Endodermal cell (in vitro differentiated cells): ENCODE results near the gene WLS. TPM values are rescaled to one million over a fixed set of nuclear protein-coding genes. Genes with fewer than 3 reads are reported as not detected.

Experiments
- DNase-seq: peaks from one replicate; pipeline ENCODE4 v3.0.0-alpha.2; 2017
- H3K27ac ChIP-seq: 2 replicates; pipeline ENCODE4 v1.5.1; 2013; ENCODE audit warnings: mild to moderate bottlenecking, low read depth, low read length, moderate library complexity
- H3K27me3 ChIP-seq: 2 replicates; pipeline ENCODE4 v1.6.1; 2013; ENCODE audit warnings: mild to moderate bottlenecking, low read length, moderate library complexity; ENCODE audit not compliant: insufficient read depth, control insufficient read depth, poor library complexity, severe bottlenecking
- H3K36me3 ChIP-seq: 2 replicates; pipeline ENCODE4 v1.7.0; 2013; ENCODE audit warnings: mild to moderate bottlenecking, low read length, moderate library complexity; ENCODE audit not compliant: control insufficient read depth, insufficient read depth
- H3K4me1 ChIP-seq: one replicate; pipeline ENCODE4 v1.7.0; 2013; ENCODE audit warnings: low read length; ENCODE audit not compliant: control insufficient read depth, insufficient read depth
- H3K4me3 ChIP-seq: 2 replicates; pipeline ENCODE4 v1.5.1; 2013; ENCODE audit warnings: mild to moderate bottlenecking, low read length, moderate library complexity
- H3K9ac ChIP-seq: 2 replicates; pipeline ENCODE4 v1.6.1; 2013; ENCODE audit warnings: mild to moderate bottlenecking, low read length, moderate library complexity; ENCODE audit not compliant: poor library complexity, severe bottlenecking; ENCODE audit errors: extremely low read depth
- H3K9me3 ChIP-seq: 2 replicates; pipeline ENCODE4 v1.6.1; 2013; ENCODE audit warnings: mild to moderate bottlenecking, low read length, moderate library complexity; ENCODE audit not compliant: control insufficient read depth
- H3K27ac Mint-ChIP-seq: 2 replicates; pipeline ENCODE4 v1.8.0; 2020; ENCODE audit warnings: mixed read lengths
- H3K27me3 Mint-ChIP-seq: 2 replicates; pipeline ENCODE4 v1.8.0; 2021; ENCODE audit warnings: mild to moderate bottlenecking, mixed read lengths; ENCODE audit not compliant: insufficient read depth
- H3K36me3 Mint-ChIP-seq: 2 replicates; pipeline ENCODE4 v1.8.0; 2020; ENCODE audit warnings: low read depth, mixed read lengths
- H3K4me1 Mint-ChIP-seq: 2 replicates; pipeline ENCODE4 v1.8.0; 2020; ENCODE audit warnings: mixed read lengths
- H3K4me3 Mint-ChIP-seq: 2 replicates; pipeline ENCODE4 v1.8.0; 2020; ENCODE audit warnings: mild to moderate bottlenecking, moderate library complexity, mixed read lengths
- H3K9me3 Mint-ChIP-seq: 2 replicates; pipeline ENCODE4 v1.8.0; 2020; ENCODE audit warnings: mild to moderate bottlenecking, mixed read lengths
- CTCF ChIP-seq: fragments of 200-600 bp; sonication (generic); conservative IDR thresholded peaks from 2 replicates; pipeline ENCODE4 v1.5.0; 2021; ENCODE audit warnings: antibody characterized with exemption, mild to moderate bottlenecking
- WGBS, 2 experiments: methylation state at CpG; one replicate each; pipeline versions ENCODE4 v1.1.5 to v1.1.7; 2013; ENCODE audit warnings: missing lambda C conversion rate in 2 of 2, mixed read lengths in 1 of 2; ENCODE audit not compliant: insufficient coverage in 1 of 2, insufficient read length in 1 of 2; 5-methylcytosine and 5-hydroxymethylcytosine counted together
- total RNA-seq, 2 donors: library from RNA; stranded (reverse); fragmentation: NEBNext Ultra II Directional in 1 of 2; extraction: Animal tissue kit (Norgen Biotek cat#: 25700) in 1 of 2; gene quantifications; 2 replicates in 1 of 2; 3 replicates in 1 of 2; pipeline ENCODE4 v1.2.1, GENCODE V29; 2021

Gene WLS
- total RNA-seq, 2 donors from 2014 or later: 90.8 to 115 TPM

DNA sequence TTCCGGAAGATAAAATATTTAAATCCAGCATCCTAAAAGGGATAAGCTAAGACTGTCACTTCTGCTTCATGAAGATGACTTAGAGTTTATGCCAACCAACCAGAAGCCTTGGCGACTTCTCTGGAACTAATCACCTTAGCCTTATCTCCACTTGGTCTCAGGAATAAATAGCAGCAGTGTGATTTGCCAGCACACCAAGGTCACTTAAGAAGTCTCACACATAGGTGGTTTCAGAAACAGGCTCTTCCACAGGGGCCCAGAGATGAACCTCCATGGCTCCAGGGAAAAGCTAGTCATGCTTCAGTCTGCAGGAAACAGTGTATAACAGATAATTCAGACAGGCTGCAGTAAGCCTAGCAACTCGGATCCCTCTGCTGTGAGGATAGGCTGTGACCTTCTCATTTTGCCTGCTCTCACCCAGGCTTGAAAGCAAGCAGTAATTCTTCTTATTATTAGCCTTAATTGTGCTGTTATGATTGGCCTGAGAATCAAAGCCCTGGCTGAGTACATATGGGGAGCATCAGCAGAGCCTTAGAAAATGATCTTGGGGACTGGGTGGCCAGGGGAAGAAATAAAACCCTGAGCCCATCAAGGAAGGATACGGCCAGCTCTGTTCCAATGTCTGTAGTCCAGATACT lies 84.7 kb downstream of the WLS start:
- H3K27me3 ChIP-seq: no peaks in the 10 kb centered on the region
- no peak overlapping the region for H3K27ac ChIP-seq
- no peaks in the 10 kb centered on the region for H3K9me3 ChIP-seq
- TF ChIP-seq CTCF: no peak
- no peak overlapping the region for H3K27ac Mint-ChIP-seq
- H3K9me3 Mint-ChIP-seq: no peaks in the 10 kb centered on the region
- H3K4me3 ChIP-seq: no peak overlapping the region
- peak; percentile 58 for DNase-seq
- H3K4me1 ChIP-seq: peaks cover 33% of the 10 kb centered on the region
- H3K9ac ChIP-seq: no peak overlapping the region
- H3K4me1 Mint-ChIP-seq: peaks cover 30% of the 10 kb centered on the region
- peaks cover 89% of the 10 kb centered on the region for H3K36me3 ChIP-seq
- peaks cover 24% of the 10 kb centered on the region for H3K36me3 Mint-ChIP-seq
- H3K27me3 Mint-ChIP-seq: peaks cover 1% of the 10 kb centered on the region
- whole genome bisulfite sequencing, 2 experiments: 81 to 85% methylated on average over 2 to 4 of the region's 4 CpGs
- no peak overlapping the region for H3K4me3 Mint-ChIP-seq

- peaks cover 4% of the 10 kb centered on the region for H3K27me3 Mint-ChIP-seq
Observed at GRCh38 chr1:68145418-68146126, 86.8 kb downstream of the WLS start.

DNA sequence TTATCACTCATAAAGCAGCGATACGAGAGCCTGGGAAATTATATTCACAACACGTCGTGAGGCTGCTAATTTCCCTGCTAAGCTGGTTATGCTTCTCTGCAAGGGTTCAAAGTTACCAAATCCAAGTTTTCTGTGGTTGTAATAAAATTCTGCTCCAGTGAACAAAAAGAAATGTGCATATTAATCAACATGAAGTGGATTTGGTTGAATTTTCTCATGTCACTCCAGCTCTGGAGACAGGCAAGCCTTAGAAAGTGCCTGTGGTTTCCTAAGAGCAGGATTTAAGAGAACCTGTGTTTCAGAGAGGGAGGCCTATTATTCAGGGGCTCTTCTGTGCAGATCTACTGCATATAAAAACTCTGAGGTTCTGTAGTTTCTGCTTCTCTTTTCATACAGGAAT lies 87.5 kb downstream of the WLS start:
- Mint-ChIP-seq H3K27me3 (peaks cover 4% of the 10 kb centered on the region), H3K36me3 (peaks cover 29% of the 10 kb centered on the region), H3K4me1 (peaks cover 49% of the 10 kb centered on the region), H3K27ac (no peak overlapping the region), H3K9me3 (no peaks in the 10 kb centered on the region), H3K4me3 (no peak overlapping the region)
- whole genome bisulfite sequencing, 2 experiments: 87 to 90% methylated on average over 4 of the region's 4 CpGs
- no peak for TF ChIP-seq CTCF
- H3K9me3 ChIP-seq: no peaks in the 10 kb centered on the region
- H3K27ac ChIP-seq: no peak overlapping the region
- H3K9ac ChIP-seq: no peak overlapping the region
- no peak overlapping the region for H3K4me3 ChIP-seq
- peaks cover 33% of the 10 kb centered on the region for H3K4me1 ChIP-seq
- no peaks in the 10 kb centered on the region for H3K27me3 ChIP-seq
- peaks cover 81% of the 10 kb centered on the region for H3K36me3 ChIP-seq
- DNase-seq: no peak

More at GRCh38 chr1:68145418-68146126, 86.8 kb downstream of the WLS start:
- no peak overlapping the region for H3K27ac Mint-ChIP-seq
- no peak overlapping the region for H3K4me3 Mint-ChIP-seq
- Histone ChIP-seq H3K4me3 (no peak overlapping the region), H3K27ac (no peak overlapping the region), H3K27me3 (no peaks in the 10 kb centered on the region), H3K4me1 (peaks cover 33% of the 10 kb centered on the region), H3K36me3 (peaks cover 81% of the 10 kb centered on the region), H3K9me3 (no peaks in the 10 kb centered on the region), H3K9ac (no peak overlapping the region)
- peaks cover 29% of the 10 kb centered on the region for H3K36me3 Mint-ChIP-seq
- WGBS, 2 experiments: 91 to 99% methylated on average over 9 to 10 of the region's 10 CpGs
- no peak for TF ChIP-seq CTCF
- H3K4me1 Mint-ChIP-seq: peaks cover 47% of the 10 kb centered on the region
- H3K9me3 Mint-ChIP-seq: no peaks in the 10 kb centered on the region
- no peak for DNase-seq
